GM19395 (cell line): ENCODE results near the gene NPAS3.

Experiments used
- ATAC-seq: cut with Tn5 transposase; IDR thresholded peaks from one replicate; pipeline ENCODE4 v1.9.1; 2021; ENCODE audit warnings: mild to moderate bottlenecking, moderate library complexity; ENCODE audit not compliant: unreplicated experiment

The NPAS3 gene

GRCh38 chr14:33420051-33420627 lies 481.5 kb downstream of the NPAS3 start:
- no peak for ATAC-seq

GRCh38 chr14:33430414-33431035 lies 491.8 kb downstream of the NPAS3 start:
- no peak for ATAC-seq

GRCh38 chr14:33432407-33433023 lies 493.8 kb downstream of the NPAS3 start:
- ATAC-seq = no peak

- no peak for ATAC-seq
Observed at GRCh38 chr14:33433396-33433795, 494.7 kb downstream of the NPAS3 start.

GRCh38 chr14:33435911-33436689 lies 497.4 kb downstream of the NPAS3 start:
- ATAC-seq = no peak

GRCh38 chr14:33441633-33442032 lies 503.0 kb downstream of the NPAS3 start:
- no peak for ATAC-seq

- ATAC-seq = no peak
Observed at GRCh38 chr14:33444136-33444535, 505.5 kb downstream of the NPAS3 start.

- no peak for ATAC-seq
Observed at GRCh38 chr14:33449268-33449667, 510.6 kb downstream of the NPAS3 start.

- no peak for ATAC-seq
Observed at GRCh38 chr14:33449703-33450395, 511.2 kb downstream of the NPAS3 start.

- no peak for ATAC-seq
Observed at GRCh38 chr14:33450416-33450815, 511.7 kb downstream of the NPAS3 start.

GRCh38 chr14:33451211-33451610 lies 512.5 kb downstream of the NPAS3 start:
- ATAC-seq = no peak

- ATAC-seq = no peak
Observed at GRCh38 chr14:33452995-33453394, 514.3 kb downstream of the NPAS3 start.

- ATAC-seq = no peak
Observed at GRCh38 chr14:33454022-33454595, 515.4 kb downstream of the NPAS3 start.

GRCh38 chr14:33454707-33455106 lies 516.0 kb downstream of the NPAS3 start:
- no peak for ATAC-seq

GRCh38 chr14:33455654-33456345 lies 517.1 kb downstream of the NPAS3 start:
- no peak for ATAC-seq

- no peak for ATAC-seq
Observed at GRCh38 chr14:33457021-33457420, 518.3 kb downstream of the NPAS3 start.

GRCh38 chr14:33457617-33458016 lies 518.9 kb downstream of the NPAS3 start:
- no peak for ATAC-seq

GRCh38 chr14:33460164-33460563 lies 521.5 kb downstream of the NPAS3 start:
- no peak for ATAC-seq

GRCh38 chr14:33461036-33461435 lies 522.4 kb downstream of the NPAS3 start:
- no peak for ATAC-seq

GRCh38 chr14:33463731-33464130 lies 525.1 kb downstream of the NPAS3 start:
- ATAC-seq = no peak
